ENCODE data around the gene PCID2. TPM values are rescaled to one million over a fixed set of nuclear protein-coding genes. Genes with fewer than 3 reads are reported as not detected.

Gene PCID2
- total and polyA plus RNA-seq, 5 donors from 2014 or later, result 46.8 to 95.4 (median 82.1) TPM

DNA sequence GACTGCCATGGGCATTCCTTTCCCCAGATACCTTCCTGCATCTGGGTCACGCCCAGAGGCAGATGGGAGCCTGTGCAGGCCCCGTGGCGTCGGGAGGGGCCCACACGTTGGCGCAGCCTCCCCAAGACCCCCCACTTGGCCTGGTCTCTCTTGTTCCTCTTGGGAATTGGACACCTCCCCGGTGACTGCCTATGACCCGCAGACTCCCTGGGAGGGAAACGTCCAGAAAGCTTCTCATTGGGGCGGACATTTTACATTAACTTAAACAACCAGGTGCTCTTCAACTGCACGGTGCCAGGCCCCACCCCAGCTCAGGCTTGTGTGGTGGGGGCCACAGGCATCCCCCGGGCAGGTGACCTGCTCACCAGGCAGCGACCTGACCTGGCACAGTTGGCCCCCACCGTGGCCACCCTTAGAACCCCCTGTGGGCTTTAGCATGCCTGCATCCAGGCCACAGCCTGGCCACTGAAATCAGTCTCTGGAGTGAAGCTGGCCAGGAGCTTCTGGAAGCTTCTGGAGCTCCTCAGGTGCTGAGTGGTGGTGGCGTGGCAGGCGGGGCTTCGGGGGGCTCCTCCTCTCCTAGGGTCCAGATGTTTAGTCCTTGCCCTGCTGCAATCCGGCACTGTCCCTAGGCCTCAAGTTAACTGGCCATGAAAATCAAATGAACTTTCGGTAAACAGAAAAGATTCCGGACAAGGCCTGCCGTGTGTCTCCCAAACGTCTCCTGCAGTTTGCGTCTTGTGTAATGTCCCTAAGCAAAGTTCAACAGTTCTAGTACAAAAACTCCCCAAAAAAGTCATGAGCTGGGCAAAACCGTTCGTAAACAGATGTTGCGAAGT is 58.5 kb downstream of the PCID2 start:
- H3K27ac ChIP-seq (ENCODE audit: insufficient read depth, low read length, poor library complexity, severe bottlenecking), result no peak overlapping the region
- H3K4me1 Mint-ChIP-seq, result peaks cover 6 to 20% (median 11%) of the 10 kb centered on the region in 4 donors
- DNase-seq (no peak), ATAC-seq (ENCODE audit: low read depth in 2 of 2) (no peak)
- H3K27ac Mint-ChIP-seq, result peak overlapping the region in 1 of 3 donors; percentile 32
- peak overlapping the region in 1 of 4 donors; percentile 58 for H3K4me3 Mint-ChIP-seq
- H3K9me3 Mint-ChIP-seq, result peaks cover 0 to 2% (median 0%) of the 10 kb centered on the region in 7 donors
- peaks cover 21% of the 10 kb centered on the region for H3K4me1 ChIP-seq (ENCODE audit: control insufficient read depth, insufficient read depth, low read length, poor library complexity, severe bottlenecking)
- H3K27me3 ChIP-seq (ENCODE audit: control insufficient read depth, insufficient read depth, low read length), result no peaks in the 10 kb centered on the region
- no peaks in the 10 kb centered on the region for H3K36me3 Mint-ChIP-seq
- no peaks in the 10 kb centered on the region for H3K9me3 ChIP-seq (ENCODE audit: control insufficient read depth in 2 of 2, low read length in 2 of 2)
- H3K36me3 ChIP-seq (ENCODE audit: control insufficient read depth, insufficient read depth, low read length), result no peaks in the 10 kb centered on the region
- H3K4me3 ChIP-seq (ENCODE audit: low read depth, low read length), result no peak overlapping the region
- peaks cover 7% of the 10 kb centered on the region for H3K27me3 Mint-ChIP-seq

DNA sequence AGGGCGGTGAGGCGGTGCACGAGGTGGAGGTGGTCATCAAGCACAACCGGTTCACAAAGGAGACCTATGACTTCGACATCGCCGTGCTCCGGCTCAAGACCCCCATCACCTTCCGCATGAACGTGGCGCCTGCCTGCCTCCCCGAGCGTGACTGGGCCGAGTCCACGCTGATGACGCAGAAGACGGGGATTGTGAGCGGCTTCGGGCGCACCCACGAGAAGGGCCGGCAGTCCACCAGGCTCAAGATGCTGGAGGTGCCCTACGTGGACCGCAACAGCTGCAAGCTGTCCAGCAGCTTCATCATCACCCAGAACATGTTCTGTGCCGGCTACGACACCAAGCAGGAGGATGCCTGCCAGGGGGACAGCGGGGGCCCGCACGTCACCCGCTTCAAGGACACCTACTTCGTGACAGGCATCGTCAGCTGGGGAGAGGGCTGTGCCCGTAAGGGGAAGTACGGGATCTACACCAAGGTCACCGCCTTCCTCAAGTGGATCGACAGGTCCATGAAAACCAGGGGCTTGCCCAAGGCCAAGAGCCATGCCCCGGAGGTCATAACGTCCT is 59.4 kb downstream of the PCID2 start:
- ATAC-seq (ENCODE audit: low read depth in 2 of 2), result no peak
- no peak overlapping the region for H3K27ac Mint-ChIP-seq
- no peaks in the 10 kb centered on the region for H3K27me3 ChIP-seq (ENCODE audit: control insufficient read depth, insufficient read depth, low read length)

DNA sequence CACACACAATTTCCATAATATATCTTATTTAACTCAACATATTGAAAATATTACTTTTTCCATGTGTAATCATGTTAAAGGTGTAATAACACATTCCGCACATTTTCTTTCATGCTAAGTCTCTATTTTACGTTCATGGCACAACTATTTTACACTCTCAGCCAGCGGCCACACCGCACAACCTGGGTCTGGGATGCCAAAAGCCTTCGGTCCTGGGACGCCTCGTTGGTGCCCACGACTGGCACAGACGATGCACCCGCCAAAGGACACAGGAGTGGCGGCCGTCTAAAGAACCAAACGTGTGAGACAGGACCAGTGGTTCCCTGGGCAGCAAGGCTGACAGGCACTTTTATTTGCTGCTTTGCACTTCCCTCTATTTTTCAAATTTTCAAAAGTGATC is 60.1 kb downstream of the PCID2 start:
- H3K36me3 ChIP-seq (ENCODE audit: control insufficient read depth, insufficient read depth, low read length), result no peaks in the 10 kb centered on the region
- Mint-ChIP-seq H3K27ac (no peak overlapping the region), H3K27me3 (peaks cover 7% of the 10 kb centered on the region), H3K4me1 (peaks cover 6 to 12% (median 8%) of the 10 kb centered on the region in 4 donors), H3K36me3 (no peaks in the 10 kb centered on the region), H3K9me3 (peaks cover 0 to 2% (median 0%) of the 10 kb centered on the region in 7 donors), H3K4me3 (no peak overlapping the region)
- DNase-seq (no peak), ATAC-seq (ENCODE audit: low read depth in 2 of 2) (no peak)
- H3K4me3 ChIP-seq (ENCODE audit: low read depth, low read length), result no peak overlapping the region
- H3K9me3 ChIP-seq (ENCODE audit: control insufficient read depth in 2 of 2, low read length in 2 of 2), result no peaks in the 10 kb centered on the region
- peaks cover 18% of the 10 kb centered on the region for H3K4me1 ChIP-seq (ENCODE audit: control insufficient read depth, insufficient read depth, low read length, poor library complexity, severe bottlenecking)
- H3K27me3 ChIP-seq (ENCODE audit: control insufficient read depth, insufficient read depth, low read length), result no peaks in the 10 kb centered on the region
- H3K27ac ChIP-seq (ENCODE audit: insufficient read depth, low read length, poor library complexity, severe bottlenecking), result no peak overlapping the region

More for the DNA sequence above, 59.4 kb downstream of the PCID2 start:
- DNase-seq, result no peak
- peaks cover 7% of the 10 kb centered on the region for H3K27me3 Mint-ChIP-seq
- Histone ChIP-seq H3K36me3 (ENCODE audit: control insufficient read depth, insufficient read depth, low read length) (no peaks in the 10 kb centered on the region), H3K4me1 (ENCODE audit: control insufficient read depth, insufficient read depth, low read length, poor library complexity, severe bottlenecking) (peaks cover 21% of the 10 kb centered on the region), H3K4me3 (ENCODE audit: low read depth, low read length) (no peak overlapping the region), H3K9me3 (ENCODE audit: control insufficient read depth in 2 of 2, low read length in 2 of 2) (no peaks in the 10 kb centered on the region), H3K27ac (ENCODE audit: insufficient read depth, low read length, poor library complexity, severe bottlenecking) (no peak overlapping the region)
- peaks cover 6 to 16% (median 8%) of the 10 kb centered on the region in 4 donors for H3K4me1 Mint-ChIP-seq
- H3K9me3 Mint-ChIP-seq, result peaks cover 0 to 2% (median 0%) of the 10 kb centered on the region in 7 donors
- H3K4me3 Mint-ChIP-seq, result peak overlapping the region in 1 of 4 donors; percentile 4
- H3K36me3 Mint-ChIP-seq, result no peaks in the 10 kb centered on the region

DNA sequence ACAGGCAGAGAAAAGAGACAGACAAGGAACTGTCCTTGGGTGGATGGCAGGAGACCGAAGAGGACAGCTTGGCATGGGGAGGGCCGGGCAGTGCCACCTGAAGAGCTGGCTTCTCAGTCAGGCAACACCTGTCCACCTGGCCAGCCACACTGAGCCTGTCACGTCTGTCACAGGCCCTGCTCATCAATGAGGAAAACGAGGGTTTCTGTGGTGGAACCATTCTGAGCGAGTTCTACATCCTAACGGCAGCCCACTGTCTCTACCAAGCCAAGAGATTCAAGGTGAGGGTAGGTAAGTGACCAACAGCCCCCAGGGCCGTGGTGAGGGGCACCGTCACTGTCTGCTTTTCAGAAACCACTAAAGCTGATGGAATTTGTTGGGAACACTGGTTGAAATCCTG is 61.3 kb downstream of the PCID2 start:
- peaks cover 0 to 2% (median 0%) of the 10 kb centered on the region in 7 donors for H3K9me3 Mint-ChIP-seq
- no peak overlapping the region for H3K4me3 Mint-ChIP-seq
- peaks cover 0 to 4% (median under 1%) of the 10 kb centered on the region in 4 donors for H3K4me1 Mint-ChIP-seq
- no peak for DNase-seq
- no peaks in the 10 kb centered on the region for H3K27me3 Mint-ChIP-seq
- H3K9me3 ChIP-seq (ENCODE audit: control insufficient read depth in 2 of 2, low read length in 2 of 2), result no peaks in the 10 kb centered on the region
- no peak overlapping the region for H3K27ac ChIP-seq (ENCODE audit: insufficient read depth, low read length, poor library complexity, severe bottlenecking)
- no peaks in the 10 kb centered on the region for H3K36me3 Mint-ChIP-seq
- no peak for ATAC-seq (ENCODE audit: low read depth in 2 of 2)
- no peaks in the 10 kb centered on the region for H3K36me3 ChIP-seq (ENCODE audit: control insufficient read depth, insufficient read depth, low read length)
- peaks cover 6% of the 10 kb centered on the region for H3K4me1 ChIP-seq (ENCODE audit: control insufficient read depth, insufficient read depth, low read length, poor library complexity, severe bottlenecking)
- no peak overlapping the region for H3K27ac Mint-ChIP-seq
- H3K4me3 ChIP-seq (ENCODE audit: low read depth, low read length), result no peak overlapping the region
- no peaks in the 10 kb centered on the region for H3K27me3 ChIP-seq (ENCODE audit: control insufficient read depth, insufficient read depth, low read length)

DNA sequence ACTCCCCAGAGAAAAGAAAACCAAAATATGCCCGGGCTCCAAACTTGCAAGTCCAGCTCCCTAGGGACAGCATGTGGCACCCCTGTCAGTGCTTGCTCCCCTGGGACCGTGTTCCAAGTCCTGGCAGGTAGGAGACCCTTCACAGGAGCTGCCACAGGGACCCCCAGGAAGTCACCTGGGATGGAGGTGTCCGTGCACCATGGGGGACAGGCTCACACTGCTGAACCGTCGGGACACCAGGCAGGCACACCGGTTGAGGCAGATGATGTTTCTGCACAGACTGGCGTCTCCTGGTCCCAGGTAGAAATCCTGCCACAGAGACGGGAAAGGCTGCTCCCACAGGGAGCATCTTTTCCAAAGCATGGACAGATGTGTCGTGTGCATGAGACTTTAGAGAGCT is 61.7 kb downstream of the PCID2 start:
- no peaks in the 10 kb centered on the region for H3K9me3 ChIP-seq (ENCODE audit: control insufficient read depth in 2 of 2, low read length in 2 of 2)
- Mint-ChIP-seq H3K27ac (no peak overlapping the region), H3K4me1 (peaks cover 0 to 2% (median 0%) of the 10 kb centered on the region in 4 donors), H3K4me3 (no peak overlapping the region), H3K9me3 (peaks cover 0 to 2% (median 0%) of the 10 kb centered on the region in 7 donors), H3K36me3 (no peaks in the 10 kb centered on the region), H3K27me3 (no peaks in the 10 kb centered on the region)
- ATAC-seq (ENCODE audit: low read depth in 2 of 2) (no peak), DNase-seq (no peak)
- H3K4me3 ChIP-seq (ENCODE audit: low read depth, low read length), result no peak overlapping the region
- no peaks in the 10 kb centered on the region for H3K27me3 ChIP-seq (ENCODE audit: control insufficient read depth, insufficient read depth, low read length)
- peaks cover 1% of the 10 kb centered on the region for H3K4me1 ChIP-seq (ENCODE audit: control insufficient read depth, insufficient read depth, low read length, poor library complexity, severe bottlenecking)
- no peak overlapping the region for H3K27ac ChIP-seq (ENCODE audit: insufficient read depth, low read length, poor library complexity, severe bottlenecking)
- no peaks in the 10 kb centered on the region for H3K36me3 ChIP-seq (ENCODE audit: control insufficient read depth, insufficient read depth, low read length)

DNA sequence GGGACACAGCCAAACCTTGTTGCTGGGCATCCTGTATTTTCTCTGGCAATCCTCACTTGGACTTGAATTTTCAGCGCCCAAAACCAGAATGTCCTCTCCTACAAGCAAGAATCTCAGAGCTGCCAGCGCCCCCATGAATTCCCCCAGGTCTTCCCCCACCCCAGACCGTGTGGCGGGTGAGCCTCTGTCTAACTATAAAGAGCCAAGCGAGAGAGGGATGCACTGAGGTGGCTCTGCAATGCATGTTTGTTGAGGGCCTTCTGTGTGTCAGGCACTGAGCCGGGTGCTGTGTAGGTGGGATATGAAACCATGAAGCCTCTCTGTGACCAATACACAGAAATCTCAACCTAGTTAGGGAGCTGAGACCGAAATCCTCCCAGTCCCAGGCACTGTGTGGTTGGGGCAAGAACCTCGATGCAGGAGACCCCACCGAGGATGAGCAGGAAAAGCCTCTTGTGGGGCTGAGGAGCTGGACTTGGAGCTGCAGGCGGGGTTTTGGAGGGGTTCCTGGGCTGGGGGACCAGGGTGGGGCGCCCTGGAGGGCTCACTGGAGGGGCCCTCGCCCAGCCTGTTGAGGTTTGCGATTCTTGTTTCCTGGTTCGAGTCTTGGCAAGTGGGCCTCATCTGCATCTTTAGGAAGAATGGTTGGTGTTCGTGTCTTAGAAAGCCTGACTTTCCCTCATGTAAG is 62.4 kb downstream of the PCID2 start:
- Mint-ChIP-seq H3K9me3 (no peaks in the 10 kb centered on the region), H3K4me3 (no peak overlapping the region), H3K27ac (no peak overlapping the region), H3K4me1 (peaks cover 0 to under 1% (median 0%) of the 10 kb centered on the region in 4 donors), H3K27me3 (no peaks in the 10 kb centered on the region), H3K36me3 (no peaks in the 10 kb centered on the region)
- H3K4me1 ChIP-seq (ENCODE audit: control insufficient read depth, insufficient read depth, low read length, poor library complexity, severe bottlenecking), result no peaks in the 10 kb centered on the region
- no peak overlapping the region for H3K4me3 ChIP-seq (ENCODE audit: low read depth, low read length)
- H3K27me3 ChIP-seq (ENCODE audit: control insufficient read depth, insufficient read depth, low read length), result no peaks in the 10 kb centered on the region
- no peak for ATAC-seq (ENCODE audit: low read depth in 2 of 2)
- H3K9me3 ChIP-seq (ENCODE audit: control insufficient read depth in 2 of 2, low read length in 2 of 2), result no peaks in the 10 kb centered on the region
- H3K36me3 ChIP-seq (ENCODE audit: control insufficient read depth, insufficient read depth, low read length), result no peaks in the 10 kb centered on the region
- H3K27ac ChIP-seq (ENCODE audit: insufficient read depth, low read length, poor library complexity, severe bottlenecking), result no peak overlapping the region
- no peak for DNase-seq

DNA sequence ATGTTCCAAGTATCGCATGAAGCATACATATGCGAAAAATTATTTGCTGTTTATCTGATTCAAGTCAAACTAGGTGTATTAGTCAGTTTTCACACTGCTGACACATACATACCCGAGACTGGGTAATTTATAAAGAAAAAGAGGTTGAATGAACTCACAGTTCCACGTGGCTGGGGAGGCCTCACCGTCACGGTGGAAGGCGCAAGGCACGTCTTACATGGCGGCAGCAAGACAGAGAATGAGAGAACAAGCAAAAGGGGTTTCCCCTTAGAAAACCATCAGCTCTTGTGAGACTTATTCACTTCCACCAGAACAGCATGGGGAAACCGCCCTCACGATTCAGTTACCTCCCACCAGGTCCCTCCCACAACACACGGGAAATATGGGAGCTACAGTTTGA is 63.0 kb downstream of the PCID2 start:
- Histone ChIP-seq H3K36me3 (ENCODE audit: control insufficient read depth, insufficient read depth, low read length) (no peaks in the 10 kb centered on the region), H3K27ac (ENCODE audit: insufficient read depth, low read length, poor library complexity, severe bottlenecking) (no peak overlapping the region), H3K4me3 (ENCODE audit: low read depth, low read length) (no peak overlapping the region), H3K27me3 (ENCODE audit: control insufficient read depth, insufficient read depth, low read length) (no peaks in the 10 kb centered on the region), H3K9me3 (ENCODE audit: control insufficient read depth in 2 of 2, low read length in 2 of 2) (no peaks in the 10 kb centered on the region), H3K4me1 (ENCODE audit: control insufficient read depth, insufficient read depth, low read length, poor library complexity, severe bottlenecking) (no peaks in the 10 kb centered on the region)
- no peaks in the 10 kb centered on the region for H3K27me3 Mint-ChIP-seq
- no peak overlapping the region for H3K4me3 Mint-ChIP-seq
- no peaks in the 10 kb centered on the region for H3K4me1 Mint-ChIP-seq
- no peaks in the 10 kb centered on the region for H3K9me3 Mint-ChIP-seq
- ATAC-seq (ENCODE audit: low read depth in 2 of 2) (no peak), DNase-seq (no peak)
- H3K36me3 Mint-ChIP-seq, result no peaks in the 10 kb centered on the region
- H3K27ac Mint-ChIP-seq, result peak overlapping the region in 1 of 3 donors; percentile 39
